WTC11 (cell line): ENCODE results near the gene ATG7. TPM values are rescaled to one million over a fixed set of nuclear protein-coding genes. Genes with fewer than 3 reads are reported as not detected.

Source experiments
- ATAC-seq: fragments of 200-7000 bp; cut with Tn5 transposase; 2 replicates; pipeline ENCODE4 v1.10.0; 2021; ENCODE audit warnings: mild to moderate bottlenecking, moderate library complexity
- CTCF ChIA-PET: fragments of 300-600 bp; sonication (Branson Sonifier 250); formaldehyde crosslinking; loops from one replicate; lab custom pipeline; 2021; ENCODE audit warnings: antibody characterized with exemption; lab: Charles Lee
- POLR2A ChIA-PET: fragments of 350-600 bp; sonication (Branson Sonifier 250); formaldehyde crosslinking; loops from one replicate; lab custom pipeline; 2021; ENCODE audit warnings: antibody characterized with exemption; lab: Charles Lee
- DNase-seq: peaks from one replicate; pipeline ENCODE4 v3.0.0; 2021; ENCODE audit warnings: low spot score
- H3K27ac Mint-ChIP-seq: 2 replicates; pipeline ENCODE4 v1.8.0; 2021; ENCODE audit warnings: mixed read lengths
- H3K27me3 Mint-ChIP-seq: 2 replicates; pipeline ENCODE4 v1.8.0; 2021; ENCODE audit warnings: low read depth, mild to moderate bottlenecking, moderate library complexity, mixed read lengths
- H3K36me3 Mint-ChIP-seq: 2 replicates; pipeline ENCODE4 v1.8.0; 2021; ENCODE audit warnings: mixed read lengths
- H3K4me1 Mint-ChIP-seq: 2 replicates; pipeline ENCODE4 v1.8.0; 2022; ENCODE audit warnings: mixed read lengths
- H3K4me3 Mint-ChIP-seq: 2 replicates; pipeline ENCODE4 v1.8.0; 2021; ENCODE audit warnings: mild to moderate bottlenecking, moderate library complexity, mixed read lengths
- H3K9me3 Mint-ChIP-seq: 2 replicates; pipeline ENCODE4 v1.8.0; 2021; ENCODE audit warnings: mixed read lengths
- ATF2 ChIP-seq: sonication (generic); formaldehyde crosslinking; IDR thresholded peaks from 2 replicates; pipeline ENCODE4 v1.8.1; 2022; ENCODE audit warnings: low read depth, missing genetic modification reagents, borderline replicate concordance
- E2F5 ChIP-seq: sonication (generic); formaldehyde crosslinking; IDR thresholded peaks from 2 replicates; pipeline ENCODE4 v1.8.1; 2022; ENCODE audit warnings: mild to moderate bottlenecking, moderate library complexity, missing genetic modification reagents
- ERG ChIP-seq: fragments of 250-450 bp; sonication (Bioruptor Pico); IDR thresholded peaks from 2 replicates; pipeline ENCODE4 v1.8.0; 2021; ENCODE audit warnings: mild to moderate bottlenecking
- ESRRA ChIP-seq: sonication (generic); formaldehyde crosslinking; IDR thresholded peaks from 2 replicates; pipeline ENCODE4 v1.8.1; 2022; ENCODE audit warnings: mild to moderate bottlenecking, missing genetic modification reagents, borderline replicate concordance
- FOXK1 ChIP-seq: sonication (generic); formaldehyde crosslinking; IDR thresholded peaks from 2 replicates; pipeline ENCODE4 v1.8.0; 2022; ENCODE audit warnings: mild to moderate bottlenecking, moderate library complexity, missing genetic modification reagents
- GRHL2 ChIP-seq: fragments of 250-450 bp; sonication (Bioruptor Pico); IDR thresholded peaks from 2 replicates; pipeline ENCODE4 v1.8.0; 2022; ENCODE audit warnings: mild to moderate bottlenecking, moderate library complexity; ENCODE audit not compliant: insufficient replicate concordance, severe bottlenecking
- GTF2I ChIP-seq: fragments of 250-450 bp; sonication (Bioruptor Pico); conservative IDR thresholded peaks from 2 replicates; pipeline ENCODE4 v1.4.0; 2021; ENCODE audit warnings: mild to moderate bottlenecking
- NFYB ChIP-seq: sonication (generic); formaldehyde crosslinking; conservative IDR thresholded peaks from 2 replicates; pipeline ENCODE4 v1.8.0; 2022; ENCODE audit warnings: low read depth, missing genetic modification reagents
- NR3C1 ChIP-seq: sonication (generic); formaldehyde crosslinking; conservative IDR thresholded peaks from 2 replicates; pipeline ENCODE4 v1.8.1; 2023; ENCODE audit warnings: low read depth, mild to moderate bottlenecking, missing genetic modification reagents
- SOX15 ChIP-seq: fragments of 250-450 bp; sonication (Bioruptor Pico); IDR thresholded peaks from 2 replicates; pipeline ENCODE4 v1.9.0; 2021; ENCODE audit warnings: mild to moderate bottlenecking
- USF1 ChIP-seq: sonication (generic); formaldehyde crosslinking; IDR thresholded peaks from 2 replicates; pipeline ENCODE4 v1.8.0; 2022; ENCODE audit warnings: mild to moderate bottlenecking, missing genetic modification reagents
- ZNF121 ChIP-seq: sonication (generic); formaldehyde crosslinking; IDR thresholded peaks from 2 replicates; pipeline ENCODE4 v1.8.0; 2023; ENCODE audit warnings: missing genetic modification reagents
- ZNF138 ChIP-seq: sonication (generic); formaldehyde crosslinking; conservative IDR thresholded peaks from 2 replicates; pipeline ENCODE4 v1.8.1; 2022; ENCODE audit warnings: mild to moderate bottlenecking, moderate library complexity, missing genetic modification reagents
- ZNF396 ChIP-seq: fragments of 250-450 bp; sonication (Bioruptor Pico); IDR thresholded peaks from 2 replicates; pipeline ENCODE4 v1.8.0; 2021; ENCODE audit warnings: mild to moderate bottlenecking, moderate library complexity, borderline replicate concordance
- ZNF423 ChIP-seq: fragments of 250-450 bp; sonication (Bioruptor Pico); IDR thresholded peaks from 2 replicates; pipeline ENCODE4 v2.1.2; 2022; ENCODE audit warnings: mild to moderate bottlenecking, moderate library complexity
- ZSCAN18 ChIP-seq: fragments of 250-450 bp; sonication (Bioruptor Pico); IDR thresholded peaks from 2 replicates; pipeline ENCODE4 v2.1.2; 2022; ENCODE audit warnings: mild to moderate bottlenecking, moderate library complexity
- total RNA-seq: library from RNA; stranded (reverse); gene quantifications from 3 replicates; pipeline ENCODE4 v1.2.3, GENCODE V29; 2021
- TF ChIP-seq, protein P1 (sequence below): fragments of 250-450 bp; sonication (Bioruptor Pico); IDR thresholded peaks from 2 replicates; pipeline ENCODE4 v1.9.0; 2021; ENCODE audit warnings: moderate library complexity, mild to moderate bottlenecking, inconsistent platforms, borderline replicate concordance
- TF ChIP-seq, protein P2 (sequence below): sonication (generic); formaldehyde crosslinking; IDR thresholded peaks from 2 replicates; pipeline ENCODE4 v1.8.1; 2023; ENCODE audit warnings: mild to moderate bottlenecking, moderate library complexity, missing genetic modification reagents

The ATG7 gene
- total RNA-seq, 1 experiment from 2014 or later, result 17.5 TPM

DNA sequence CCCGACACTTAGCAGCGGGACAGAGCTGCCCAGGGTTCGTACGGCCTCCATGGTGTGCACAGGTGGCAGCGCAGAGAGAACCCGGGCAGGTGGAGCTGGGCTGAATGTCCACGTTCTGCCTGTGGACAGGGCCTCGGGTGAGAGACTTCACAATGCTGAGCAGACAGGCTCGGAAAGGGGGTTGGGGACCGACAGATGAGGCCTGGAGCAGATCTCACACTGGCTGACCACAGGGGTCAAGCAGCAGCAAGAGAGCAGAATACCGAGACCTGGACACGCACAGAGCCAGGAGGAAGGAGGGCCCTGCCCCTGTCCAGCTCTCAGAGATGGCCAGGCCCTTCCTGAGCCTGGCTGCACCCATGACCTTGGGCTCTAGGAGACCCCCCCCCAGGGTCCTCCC, 288.5 kb downstream of the ATG7 start (continued):
- TF ChIP-seq ZSCAN18 (CRISPR knock-in tag) (no peak), ATF2 (CRISPR knock-in tag) (no peak), GRHL2 (no peak), E2F5 (CRISPR knock-in tag) (no peak), ZNF121 (CRISPR knock-in tag) (no peak), ZNF138 (no peak), ERG (CRISPR knock-in tag) (no peak), USF1 (CRISPR knock-in tag) (no peak)
- TF ChIP-seq, protein P1, sequence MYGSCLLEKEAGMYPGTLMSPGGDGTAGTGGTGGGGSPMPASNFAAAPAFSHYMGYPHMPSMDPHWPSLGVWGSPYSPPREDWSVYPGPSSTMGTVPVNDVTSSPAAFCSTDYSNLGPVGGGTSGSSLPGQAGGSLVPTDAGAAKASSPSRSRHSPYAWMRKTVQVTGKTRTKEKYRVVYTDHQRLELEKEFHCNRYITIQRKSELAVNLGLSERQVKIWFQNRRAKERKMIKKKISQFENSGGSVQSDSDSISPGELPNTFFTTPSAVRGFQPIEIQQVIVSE (CRISPR knock-in tag), result no peak

DNA sequence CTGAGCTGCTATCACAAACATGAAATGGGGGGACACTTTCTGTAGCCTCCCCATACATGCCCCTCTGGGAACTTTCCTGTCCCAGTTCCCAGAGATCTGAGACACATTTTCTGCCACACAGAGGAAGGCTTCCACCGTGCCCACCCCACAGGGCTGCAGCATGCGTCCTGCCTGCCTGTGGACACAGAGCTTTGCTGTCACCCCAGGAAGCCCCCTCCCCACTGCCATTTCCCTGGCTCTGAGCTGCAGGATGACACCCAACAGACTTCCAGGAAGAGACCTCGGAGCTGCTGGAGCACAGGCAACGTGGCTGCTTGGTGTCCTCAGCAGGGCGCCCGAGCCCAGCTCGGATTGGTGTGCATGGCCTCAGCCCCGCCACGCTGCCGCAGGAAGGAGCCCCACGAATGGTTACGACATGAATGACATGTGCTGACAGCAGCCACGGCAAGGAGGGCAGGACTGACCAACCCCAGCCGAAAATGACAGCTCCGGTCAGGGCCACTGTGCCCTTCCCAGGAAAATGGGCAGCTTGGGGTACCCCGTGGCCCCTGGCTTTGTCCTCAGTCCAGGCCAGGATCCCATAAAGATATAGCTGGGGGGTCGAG, 290.2 kb downstream of the ATG7 start:
- Mint-ChIP-seq H3K27me3 (no peaks in the 10 kb centered on the region), H3K9me3 (no peaks in the 10 kb centered on the region), H3K4me3 (no peak overlapping the region), H3K27ac (peak overlapping the region; percentile 79), H3K36me3 (peaks cover 15% of the 10 kb centered on the region; the same call in 1 of the 2 replicates), H3K4me1 (peaks cover 9% of the 10 kb centered on the region)
- DNase-seq (no peak), ATAC-seq (no peak)
- no peak for TF ChIP-seq ZNF423 (CRISPR knock-in tag)
- TF ChIP-seq, protein P1 (CRISPR knock-in tag), result no peak
- TF ChIP-seq ESRRA (CRISPR knock-in tag), result no peak
- no peak for TF ChIP-seq NFYB (CRISPR knock-in tag)
- no peak for TF ChIP-seq SOX15 (CRISPR knock-in tag)
- TF ChIP-seq ZNF396 (CRISPR knock-in tag), result no peak
- no peak for TF ChIP-seq NR3C1 (CRISPR knock-in tag)
- TF ChIP-seq GTF2I, result no peak
- TF ChIP-seq, protein P2, sequence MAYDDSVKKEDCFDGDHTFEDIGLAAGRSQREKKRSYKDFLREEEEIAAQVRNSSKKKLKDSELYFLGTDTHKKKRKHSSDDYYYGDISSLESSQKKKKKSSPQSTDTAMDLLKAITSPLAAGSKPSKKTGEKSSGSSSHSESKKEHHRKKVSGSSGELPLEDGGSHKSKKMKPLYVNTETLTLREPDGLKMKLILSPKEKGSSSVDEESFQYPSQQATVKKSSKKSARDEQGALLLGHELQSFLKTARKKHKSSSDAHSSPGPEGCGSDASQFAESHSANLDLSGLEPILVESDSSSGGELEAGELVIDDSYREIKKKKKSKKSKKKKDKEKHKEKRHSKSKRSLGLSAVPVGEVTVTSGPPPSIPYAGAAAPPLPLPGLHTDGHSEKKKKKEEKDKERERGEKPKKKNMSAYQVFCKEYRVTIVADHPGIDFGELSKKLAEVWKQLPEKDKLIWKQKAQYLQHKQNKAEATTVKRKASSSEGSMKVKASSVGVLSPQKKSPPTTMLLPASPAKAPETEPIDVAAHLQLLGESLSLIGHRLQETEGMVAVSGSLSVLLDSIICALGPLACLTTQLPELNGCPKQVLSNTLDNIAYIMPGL (CRISPR knock-in tag), result no peak
- TF ChIP-seq FOXK1 (CRISPR knock-in tag), result no peak
- CTCF ChIA-PET, result interaction anchor here (2.3 kb wide), 1 partner anchor 183 kb away, joined by 8 read pairs; no protein-coding TSS in a partner anchor
- POLR2A ChIA-PET, result no interaction called here
